Amniotic stem cell (primary cell): ENCODE measurements around the gene ETS2.

Source experiments
- DNase-seq: peaks from one replicate; lab custom pipeline; 2025; lab: John Stamatoyannopoulos, UW

The ETS2 gene

GRCh38 chr21:38805328-38806152, at the start of gene ETS2:
ETS2 (plus strand) TSS chr21:38805929; CDS start chr21:38810035, 4,106 bp downstream.
- peak; percentile 88 for DNase-seq

- peak; percentile 6 for DNase-seq
Measured at GRCh38 chr21:38756746-38757145, 49.0 kb upstream of the ETS2 start.

GRCh38 chr21:38758501-38759214, 47.1 kb upstream of the ETS2 start:
- DNase-seq = no peak

GRCh38 chr21:38759413-38759812, 46.3 kb upstream of the ETS2 start:
- no peak for DNase-seq

GRCh38 chr21:38760017-38760761, 45.5 kb upstream of the ETS2 start:
- DNase-seq = no peak

- no peak for DNase-seq
Measured at GRCh38 chr21:38760762-38761155, 45.0 kb upstream of the ETS2 start.

- no peak for DNase-seq
Measured at GRCh38 chr21:38761531-38761930, 44.2 kb upstream of the ETS2 start.

GRCh38 chr21:38765056-38765455, 40.7 kb upstream of the ETS2 start:
- DNase-seq = no peak

GRCh38 chr21:38766987-38767722, 38.6 kb upstream of the ETS2 start:
- no peak for DNase-seq

- peak; percentile 79 for DNase-seq
Measured at GRCh38 chr21:38768471-38769063, 37.2 kb upstream of the ETS2 start.

- peak; percentile 65 for DNase-seq
Measured at GRCh38 chr21:38769191-38769780, 36.4 kb upstream of the ETS2 start.

GRCh38 chr21:38770660-38771059, 35.1 kb upstream of the ETS2 start:
- no peak for DNase-seq

- DNase-seq = no peak
Measured at GRCh38 chr21:38771536-38771935, 34.2 kb upstream of the ETS2 start.

GRCh38 chr21:38772646-38773045, 33.1 kb upstream of the ETS2 start:
- no peak for DNase-seq

- DNase-seq = peak; percentile 90
Measured at GRCh38 chr21:38773099-38774061, 32.3 kb upstream of the ETS2 start.

GRCh38 chr21:38774152-38774551, 31.6 kb upstream of the ETS2 start:
- DNase-seq = no peak

GRCh38 chr21:38774586-38775285, 31.0 kb upstream of the ETS2 start:
- DNase-seq = no peak

- DNase-seq = no peak
Measured at GRCh38 chr21:38775733-38776132, 30.0 kb upstream of the ETS2 start.

- DNase-seq = no peak
Measured at GRCh38 chr21:38777015-38777414, 28.7 kb upstream of the ETS2 start.
